HCT116 (cell line): ENCODE results near the gene DPYSL4. TPM values are rescaled to one million over a fixed set of nuclear protein-coding genes. Genes with fewer than 3 reads are reported as not detected.

Experiments
- ATAC-seq: fragments of 200-7000 bp; cut with Tn5 transposase; 2 replicates; pipeline ENCODE4 v1.9.1; 2020; ENCODE audit warnings: mild to moderate bottlenecking, moderate library complexity
- BruUV-seq: library from RNA; stranded (reverse); fragments of 400-500 nt; replicated peaks from 2 replicates; lab custom pipeline; 2021; lab: Mats Ljungman, UMichigan
- CTCF ChIA-PET: fragments of 300-600 bp; sonication (Branson Sonifier 250); formaldehyde crosslinking; loops from one replicate; lab custom pipeline; 2021; ENCODE audit warnings: antibody characterized with exemption; lab: Charles Lee
- POLR2A ChIA-PET: fragments of 300-600, 350-600 bp; sonication (Branson Sonifier 250); formaldehyde crosslinking; loops from one replicate; lab custom pipeline; 2021; ENCODE audit warnings: antibody characterized with exemption; lab: Charles Lee
- RAD21 ChIA-PET, 2 experiments: fragments of 300-600 bp; sonication (Branson Sonifier 250); formaldehyde crosslinking; loops; one replicate each; lab custom pipeline; 2023; ENCODE audit warnings: low total read pairs in 2 of 2; ENCODE audit not compliant: uncharacterized antibody in 2 of 2, unreplicated experiment in 2 of 2, low non-redundant PET in 1 of 2; lab: Charles Lee
- DNase-seq: peaks from one replicate; pipeline ENCODE4 v3.0.0-alpha.2; 2010; ENCODE audit warnings: low read depth, low spot score
- H2AFZ ChIP-seq: fragments of 200-600 bp; shearing (Covaris generic), sonication (generic); 2 replicates; pipeline ENCODE4 v1.6.1; 2017; ENCODE audit warnings: low read depth, mixed run types, mixed read lengths, antibody characterized with exemption, low read length; ENCODE audit not compliant: poor library complexity, severe bottlenecking
- H3K27ac ChIP-seq: 2 replicates; pipeline ENCODE4 v1.5.1; 2012; ENCODE audit warnings: low read depth, low read length
- H3K27me3 ChIP-seq: fragments of 200-600 bp; sonication (generic); 2 replicates; pipeline ENCODE4 v1.6.1; 2016; ENCODE audit warnings: mixed run types, low read length, mixed read lengths; ENCODE audit not compliant: insufficient read depth
- H3K36me3 ChIP-seq, 2 experiments: fragments of 200-500 bp in 1 of 2; fragments of 200-600 bp in 1 of 2; sonication (Bioruptor generic) in 1 of 2; sonication (generic) in 1 of 2; 2 replicates each; pipeline versions ENCODE4 v1.5.1 to v1.6.1; 2014 to 2016; ENCODE audit warnings: low read length in 2 of 2, inconsistent platforms in 1 of 2, mixed read lengths in 1 of 2, mixed run types in 1 of 2; ENCODE audit not compliant: insufficient read depth in 2 of 2, control insufficient read depth in 1 of 2
- H3K4me1 ChIP-seq, 2 experiments: fragments of 200-600 bp in 1 of 2; sonication (generic) in 1 of 2; 2 replicates each; pipeline versions ENCODE4 v1.5.1 to v1.6.1; 2012 to 2017; ENCODE audit warnings: low read length in 2 of 2, inconsistent platforms in 1 of 2, mild to moderate bottlenecking in 1 of 2, mixed read lengths in 1 of 2, mixed run types in 1 of 2, moderate library complexity in 1 of 2; ENCODE audit not compliant: insufficient read depth in 2 of 2, control insufficient read depth in 1 of 2
- H3K4me2 ChIP-seq: fragments of 200-600 bp; sonication (generic); 2 replicates; pipeline ENCODE4 v1.6.1; 2017; ENCODE audit warnings: mixed run types, low read length, mixed read lengths
- H3K4me3 ChIP-seq, 2 experiments: fragments of 200-600 bp in 1 of 2; sonication (generic) in 1 of 2; replicated peaks in 1 of 2; 2 replicates each; pipeline ENCODE4 v1.5.1; 2011 to 2016; ENCODE audit warnings: low read length in 2 of 2, control low read depth in 1 of 2, low read depth in 1 of 2, mild to moderate bottlenecking in 1 of 2, mixed read lengths in 1 of 2, mixed run types in 1 of 2
- H3K79me2 ChIP-seq: fragments of 200-600 bp; sonication (generic); 2 replicates; pipeline ENCODE4 v1.6.1; 2017; ENCODE audit warnings: mild to moderate bottlenecking, mixed run types, low read length, moderate library complexity, mixed read lengths; ENCODE audit not compliant: insufficient read depth
- H3K9ac ChIP-seq: fragments of 200-600 bp; sonication (generic); 2 replicates; pipeline ENCODE4 v1.6.1; 2016; ENCODE audit warnings: low read length, mixed read lengths
- H3K9me2 ChIP-seq: fragments of 200-600 bp; sonication (generic), shearing (Covaris generic); 2 replicates; pipeline ENCODE4 v1.6.1; 2017; ENCODE audit warnings: mixed run types, mild to moderate bottlenecking, moderate library complexity; ENCODE audit not compliant: insufficient read depth
- H3K9me3 ChIP-seq, 2 experiments: fragments of 200-500 bp in 1 of 2; fragments of 200-600 bp in 1 of 2; sonication (Bioruptor generic) in 1 of 2; sonication (generic) in 1 of 2; 2 replicates each; pipeline ENCODE4 v1.6.1; 2014 to 2017; ENCODE audit warnings: low read length in 2 of 2, mixed read lengths in 2 of 2, inconsistent platforms in 1 of 2, low read depth in 1 of 2, mild to moderate bottlenecking in 1 of 2, mixed run types in 1 of 2, moderate library complexity in 1 of 2; ENCODE audit not compliant: control insufficient read depth in 1 of 2, insufficient read depth in 1 of 2
- H4K20me1 ChIP-seq: fragments of 200-600 bp; sonication (generic), shearing (Covaris generic); 2 replicates; pipeline ENCODE4 v1.6.1; 2017; ENCODE audit warnings: mixed run types, mild to moderate bottlenecking, moderate library complexity; ENCODE audit not compliant: insufficient read depth
- EGR1 ChIP-seq: IDR thresholded peaks from 2 replicates; pipeline ENCODE4 v1.6.1; 2012; ENCODE audit warnings: low read depth
- EZH2 ChIP-seq: fragments of 200-600 bp; sonication (generic); IDR thresholded peaks from 2 replicates; pipeline ENCODE4 v1.6.1; 2017; ENCODE audit warnings: antibody characterized with exemption, mixed run types
- JUND ChIP-seq: IDR thresholded peaks from 2 replicates; pipeline ENCODE4 v1.6.1; 2012
- REST ChIP-seq: IDR thresholded peaks from 2 replicates; pipeline ENCODE4 v1.6.1; 2012; ENCODE audit warnings: low read depth
- SIN3A ChIP-seq: IDR thresholded peaks from 2 replicates; pipeline ENCODE4 v1.6.1; 2012; ENCODE audit warnings: low read depth
- SRF ChIP-seq: IDR thresholded peaks from 2 replicates; pipeline ENCODE4 v1.6.1; 2012; ENCODE audit warnings: low read depth
- TCF7L2 ChIP-seq: IDR thresholded peaks from 2 replicates; pipeline ENCODE4 v1.7.0; 2011; ENCODE audit warnings: borderline replicate concordance, inconsistent platforms; ENCODE audit not compliant: insufficient read depth, insufficient read length; ENCODE audit errors: extremely low read depth
- YY1 ChIP-seq: IDR thresholded peaks from 2 replicates; pipeline ENCODE4 v1.6.1; 2011; ENCODE audit warnings: low read length, low read depth, moderate library complexity, mild to moderate bottlenecking; ENCODE audit not compliant: insufficient replicate concordance; ENCODE audit errors: extremely low read depth
- ZNF274 ChIP-seq: fragments of 200-500 bp; sonication (Bioruptor generic); IDR thresholded peaks from 2 replicates; pipeline ENCODE4 v1.6.1; 2014; ENCODE audit warnings: mild to moderate bottlenecking, low read depth, low read length, inconsistent platforms
- intact Hi-C: fragments of 100-400 bp; cut with micrococcal nuclease; formaldehyde crosslinking; loops from 2 replicates; pipeline ENCODE4 v1.10.0; 2022
- total RNA-seq: library from RNA; stranded (reverse); gene quantifications from one replicate; pipeline ENCODE4 v1.2.1, GENCODE V29; 2021; ENCODE audit not compliant: unreplicated experiment

The DPYSL4 gene
- total RNA-seq, 1 experiment from 2014 or later = 5.4 TPM

- Histone ChIP-seq H3K4me3 (no peak overlapping the region), H2AFZ (no peak overlapping the region), H3K27ac (no peak overlapping the region), H3K9me2 (no peaks in the 10 kb centered on the region), H4K20me1 (no peaks in the 10 kb centered on the region), H3K9ac (no peak overlapping the region), H3K36me3 (no peaks in the 10 kb centered on the region), H3K4me1 (no peaks in the 10 kb centered on the region), H3K4me2 (no peak overlapping the region), H3K79me2 (no peaks in the 10 kb centered on the region), H3K9me3 (no peaks in the 10 kb centered on the region), H3K27me3 (no peaks in the 10 kb centered on the region)
- no peak for DNase-seq
- POLR2A ChIA-PET = no interaction called here
- no TSS peak for BruUV-seq
- TF ChIP-seq EGR1 (no peak), JUND (no peak), TCF7L2 (no peak), SRF (no peak), EZH2 (no peak), YY1 (no peak), ZNF274 (no peak), REST (no peak), SIN3A (no peak)
- RAD21 ChIA-PET = no interaction called here
- ATAC-seq = no peak
- CTCF ChIA-PET = no interaction called here
- intact Hi-C loops = no loop called here
These were observed 22.4 kb downstream of the DPYSL4 start for GRCh38 chr10:132209130-132209529.
